Astrocyte of the cerebellum (primary cell): ENCODE results near the gene FAM237A.

Experiments used
- DNase-seq: peaks from one replicate; pipeline ENCODE4 v3.0.0-alpha.2; 2011; ENCODE audit warnings: low read depth
- H3K4me3 ChIP-seq: 2 replicates; pipeline ENCODE4 v1.5.1; 2011; ENCODE audit warnings: mild to moderate bottlenecking, low read depth, low read length, moderate library complexity
- in situ Hi-C: cut with HindIII; loops from 2 replicates; pipeline ENCODE4 v1.10.0; 2017; ENCODE audit warnings: low sequenced_read_pairs
- TF ChIP-seq, protein P1 (sequence below): IDR thresholded peaks from 2 replicates; pipeline ENCODE4 v1.5.1; 2012; ENCODE audit warnings: low read length, low read depth, moderate library complexity, mild to moderate bottlenecking; ENCODE audit errors: missing control alignments

Gene FAM237A

DNA sequence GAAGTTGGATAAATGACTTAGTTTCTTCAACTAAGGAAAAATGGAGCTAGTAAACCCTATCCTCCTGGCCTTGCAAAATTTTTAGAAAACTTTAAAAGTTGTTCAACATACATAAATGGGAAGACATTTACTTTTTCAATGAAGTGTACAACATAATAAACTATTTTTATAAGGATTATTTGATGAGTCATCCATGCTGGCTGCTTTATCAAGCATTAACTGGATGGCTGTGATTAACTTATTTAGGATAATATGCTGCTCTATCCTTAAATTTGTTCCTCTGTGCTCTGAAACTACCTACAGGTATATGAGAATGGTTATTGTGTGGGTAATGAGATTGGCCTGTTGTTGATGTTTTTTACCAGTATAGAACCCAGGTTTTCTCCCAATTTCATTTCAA is 54.6 kb downstream of the FAM237A start:
- TF ChIP-seq, protein P1, sequence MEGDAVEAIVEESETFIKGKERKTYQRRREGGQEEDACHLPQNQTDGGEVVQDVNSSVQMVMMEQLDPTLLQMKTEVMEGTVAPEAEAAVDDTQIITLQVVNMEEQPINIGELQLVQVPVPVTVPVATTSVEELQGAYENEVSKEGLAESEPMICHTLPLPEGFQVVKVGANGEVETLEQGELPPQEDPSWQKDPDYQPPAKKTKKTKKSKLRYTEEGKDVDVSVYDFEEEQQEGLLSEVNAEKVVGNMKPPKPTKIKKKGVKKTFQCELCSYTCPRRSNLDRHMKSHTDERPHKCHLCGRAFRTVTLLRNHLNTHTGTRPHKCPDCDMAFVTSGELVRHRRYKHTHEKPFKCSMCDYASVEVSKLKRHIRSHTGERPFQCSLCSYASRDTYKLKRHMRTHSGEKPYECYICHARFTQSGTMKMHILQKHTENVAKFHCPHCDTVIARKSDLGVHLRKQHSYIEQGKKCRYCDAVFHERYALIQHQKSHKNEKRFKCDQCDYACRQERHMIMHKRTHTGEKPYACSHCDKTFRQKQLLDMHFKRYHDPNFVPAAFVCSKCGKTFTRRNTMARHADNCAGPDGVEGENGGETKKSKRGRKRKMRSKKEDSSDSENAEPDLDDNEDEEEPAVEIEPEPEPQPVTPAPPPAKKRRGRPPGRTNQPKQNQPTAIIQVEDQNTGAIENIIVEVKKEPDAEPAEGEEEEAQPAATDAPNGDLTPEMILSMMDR: no peak
- DNase-seq: no peak
- in situ Hi-C loops: no loop called here
- H3K4me3 ChIP-seq: no peak overlapping the region

DNA sequence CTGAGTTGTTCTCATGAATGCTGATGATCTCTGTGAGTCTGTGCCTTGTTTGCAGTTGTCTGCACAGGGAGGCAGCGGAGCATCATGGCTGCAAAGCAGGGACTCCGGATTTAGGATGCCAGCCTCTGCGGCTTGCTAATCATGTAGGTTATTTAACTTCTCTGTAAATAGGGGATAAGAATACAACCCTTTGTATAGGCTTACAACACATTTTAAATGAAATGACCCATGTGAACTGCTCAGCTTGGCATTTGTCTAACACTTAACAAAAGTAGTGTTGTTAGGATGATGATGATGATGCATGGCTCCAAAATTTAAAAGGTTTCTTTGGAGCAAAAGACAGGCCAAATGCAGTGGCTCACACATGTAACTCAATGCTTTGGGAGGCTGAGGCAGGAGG is 56.5 kb downstream of the FAM237A start:
- no peak overlapping the region for H3K4me3 ChIP-seq
- TF ChIP-seq, protein P1: no peak
- in situ Hi-C loops: no loop called here
- no peak for DNase-seq
